ENCODE data around the gene SCYGR5.

SCYGR5 gene

GRCh38 chr2:227674485-227674884 lies 7.9 kb downstream of the SCYGR5 start:
- TF ChIP-seq CTCF (IDR thresholded peaks at IDR 0.05; ENCODE audit: low read length): no peak
- TF ChIP-seq EZH2 (IDR thresholded peaks at IDR 0.05; ENCODE audit: borderline replicate concordance, low read length): no peak
- Histone ChIP-seq H3K9me3 (ENCODE audit: low read length) (no peaks in the 10 kb centered on the region), H4K20me1 (ENCODE audit: insufficient read depth, low read length) (no peaks in the 10 kb centered on the region), H3K27ac (ENCODE audit: low read depth, low read length, poor library complexity, severe bottlenecking) (no peak overlapping the region), H3K9me2 (ENCODE audit: low read depth, low read length) (no peaks in the 10 kb centered on the region), H3K27me3 (ENCODE audit: insufficient read depth, low read length) (no peaks in the 10 kb centered on the region), H2AFZ (ENCODE audit: low read length) (no peak overlapping the region), H3K4me2 (ENCODE audit: low read length) (no peak overlapping the region), H3K4me1 (ENCODE audit: insufficient read depth, low read length, severe bottlenecking) (no peaks in the 10 kb centered on the region), H3K36me3 (ENCODE audit: insufficient read depth, low read length) (no peaks in the 10 kb centered on the region), H3K4me3 (ENCODE audit: low read depth, low read length, poor library complexity, severe bottlenecking) (no peak overlapping the region), H3K79me2 (ENCODE audit: insufficient read depth, low read length) (no peaks in the 10 kb centered on the region), H3K9ac (ENCODE audit: low read length) (no peak overlapping the region), H3F3A (ENCODE audit: insufficient read depth, low read length) (no peaks in the 10 kb centered on the region)

- H3K79me2 ChIP-seq (ENCODE audit: insufficient read depth, low read length): no peaks in the 10 kb centered on the region
- H3F3A ChIP-seq (ENCODE audit: insufficient read depth, low read length): no peaks in the 10 kb centered on the region
- TF ChIP-seq EZH2 (IDR thresholded peaks at IDR 0.05; ENCODE audit: borderline replicate concordance, low read length) (no peak), CTCF (IDR thresholded peaks at IDR 0.05; ENCODE audit: low read length) (no peak)
- H3K4me3 ChIP-seq (ENCODE audit: low read depth, low read length, poor library complexity, severe bottlenecking): no peak overlapping the region
- H2AFZ ChIP-seq (ENCODE audit: low read length): no peak overlapping the region
- no peak overlapping the region for H3K4me2 ChIP-seq (ENCODE audit: low read length)
- no peaks in the 10 kb centered on the region for H3K4me1 ChIP-seq (ENCODE audit: insufficient read depth, low read length, severe bottlenecking)
- H3K36me3 ChIP-seq (ENCODE audit: insufficient read depth, low read length): no peaks in the 10 kb centered on the region
- no peaks in the 10 kb centered on the region for H4K20me1 ChIP-seq (ENCODE audit: insufficient read depth, low read length)
- H3K9me2 ChIP-seq (ENCODE audit: low read depth, low read length): no peaks in the 10 kb centered on the region
- H3K27me3 ChIP-seq (ENCODE audit: insufficient read depth, low read length): no peaks in the 10 kb centered on the region
- no peak overlapping the region for H3K9ac ChIP-seq (ENCODE audit: low read length)
- H3K9me3 ChIP-seq (ENCODE audit: low read length): no peaks in the 10 kb centered on the region
- no peak overlapping the region for H3K27ac ChIP-seq (ENCODE audit: low read depth, low read length, poor library complexity, severe bottlenecking)
Measured at GRCh38 chr2:227677928-227678327, 11.3 kb downstream of the SCYGR5 start.

GRCh38 chr2:227684258-227684657 lies 17.7 kb downstream of the SCYGR5 start:
- H3K79me2 ChIP-seq (ENCODE audit: insufficient read depth, low read length): no peaks in the 10 kb centered on the region
- no peak for TF ChIP-seq CTCF (IDR thresholded peaks at IDR 0.05; ENCODE audit: low read length)
- TF ChIP-seq EZH2 (IDR thresholded peaks at IDR 0.05; ENCODE audit: borderline replicate concordance, low read length): no peak
- no peak overlapping the region for H3K27ac ChIP-seq (ENCODE audit: low read depth, low read length, poor library complexity, severe bottlenecking)
- no peaks in the 10 kb centered on the region for H3K36me3 ChIP-seq (ENCODE audit: insufficient read depth, low read length)
- H3K4me2 ChIP-seq (ENCODE audit: low read length): no peak overlapping the region
- no peaks in the 10 kb centered on the region for H3F3A ChIP-seq (ENCODE audit: insufficient read depth, low read length)
- no peak overlapping the region for H3K9ac ChIP-seq (ENCODE audit: low read length)
- H3K9me3 ChIP-seq (ENCODE audit: low read length): no peaks in the 10 kb centered on the region
- H3K9me2 ChIP-seq (ENCODE audit: low read depth, low read length): no peaks in the 10 kb centered on the region
- no peaks in the 10 kb centered on the region for H4K20me1 ChIP-seq (ENCODE audit: insufficient read depth, low read length)
- H3K4me3 ChIP-seq (ENCODE audit: low read depth, low read length, poor library complexity, severe bottlenecking): no peak overlapping the region
- H2AFZ ChIP-seq (ENCODE audit: low read length): no peak overlapping the region
- no peaks in the 10 kb centered on the region for H3K27me3 ChIP-seq (ENCODE audit: insufficient read depth, low read length)
- no peaks in the 10 kb centered on the region for H3K4me1 ChIP-seq (ENCODE audit: insufficient read depth, low read length, severe bottlenecking)

All from OCI-LY1 (cell line).